HEK293T (cell line): ENCODE data around the gene FARP1.

Experiments
- BHLHE40 ChIP-seq: fragments of 450-650 bp; IDR thresholded peaks from 2 replicates; pipeline ENCODE4 v1.6.1; 2016; ENCODE audit warnings: mild to moderate bottlenecking, moderate library complexity, borderline replicate concordance
- FOXA1 ChIP-seq: fragments of 450-650 bp; IDR thresholded peaks from 2 replicates; pipeline ENCODE4 v1.6.1; 2016; ENCODE audit warnings: mild to moderate bottlenecking
- HDGF ChIP-seq: fragments of 450-650 bp; IDR thresholded peaks from 2 replicates; pipeline ENCODE4 v1.6.1; 2017; ENCODE audit warnings: antibody characterized with exemption, borderline replicate concordance
- NFRKB ChIP-seq: fragments of 450-650 bp; IDR thresholded peaks from 2 replicates; pipeline ENCODE4 v1.6.1; 2016; ENCODE audit warnings: mild to moderate bottlenecking, moderate library complexity
- PKNOX1 ChIP-seq: fragments of 450-650 bp; IDR thresholded peaks from 2 replicates; pipeline ENCODE4 v1.6.1; 2016
- SP1 ChIP-seq: fragments of 450-650 bp; IDR thresholded peaks from 2 replicates; pipeline ENCODE4 v1.6.1; 2017
- SUZ12 ChIP-seq: fragments of 450-650 bp; IDR thresholded peaks from 2 replicates; pipeline ENCODE4 v1.6.1; 2016; ENCODE audit warnings: mild to moderate bottlenecking
- ZNF384 ChIP-seq: fragments of 450-650 bp; IDR thresholded peaks from 2 replicates; pipeline ENCODE4 v1.6.1; 2016

- TF ChIP-seq NFRKB (no peak), FOXA1 (no peak), SP1 (no peak), BHLHE40 (no peak), SUZ12 (no peak), HDGF (no peak), ZNF384 (no peak), PKNOX1 (no peak)
Observed at GRCh38 chr13:98226496-98226895, 83.6 kb downstream of the FARP1 start.
